Stimulated activated memory B cell treated with anti-CD40 and anti-IgM and Interleukin-4, amounts not matched to agents 10 μg/mL and 1 μg/mL and 100 μg/mL, for 72 hours (primary cell): ENCODE data around the gene ZBTB7C.

Experiments
- ATAC-seq: fragments of 150-1000 bp; cut with Tn5 transposase; 2 replicates; pipeline ENCODE4 v1.10.0; 2021
- H3K27ac Mint-ChIP-seq: one replicate; pipeline ENCODE4 v1.8.0; 2022; ENCODE audit warnings: mild to moderate bottlenecking, mixed read lengths
- H3K27me3 Mint-ChIP-seq: one replicate; pipeline ENCODE4 v1.8.0; 2022; ENCODE audit warnings: mixed read lengths
- H3K36me3 Mint-ChIP-seq: one replicate; pipeline ENCODE4 v1.8.0; 2022; ENCODE audit warnings: mixed read lengths
- H3K4me1 Mint-ChIP-seq: one replicate; pipeline ENCODE4 v1.8.0; 2022; ENCODE audit warnings: mixed read lengths
- H3K4me3 Mint-ChIP-seq: one replicate; pipeline ENCODE4 v1.8.0; 2022; ENCODE audit warnings: mild to moderate bottlenecking, moderate library complexity, mixed read lengths
- H3K9me3 Mint-ChIP-seq: one replicate; pipeline ENCODE4 v1.8.0; 2022; ENCODE audit warnings: mixed read lengths

ZBTB7C gene

DNA sequence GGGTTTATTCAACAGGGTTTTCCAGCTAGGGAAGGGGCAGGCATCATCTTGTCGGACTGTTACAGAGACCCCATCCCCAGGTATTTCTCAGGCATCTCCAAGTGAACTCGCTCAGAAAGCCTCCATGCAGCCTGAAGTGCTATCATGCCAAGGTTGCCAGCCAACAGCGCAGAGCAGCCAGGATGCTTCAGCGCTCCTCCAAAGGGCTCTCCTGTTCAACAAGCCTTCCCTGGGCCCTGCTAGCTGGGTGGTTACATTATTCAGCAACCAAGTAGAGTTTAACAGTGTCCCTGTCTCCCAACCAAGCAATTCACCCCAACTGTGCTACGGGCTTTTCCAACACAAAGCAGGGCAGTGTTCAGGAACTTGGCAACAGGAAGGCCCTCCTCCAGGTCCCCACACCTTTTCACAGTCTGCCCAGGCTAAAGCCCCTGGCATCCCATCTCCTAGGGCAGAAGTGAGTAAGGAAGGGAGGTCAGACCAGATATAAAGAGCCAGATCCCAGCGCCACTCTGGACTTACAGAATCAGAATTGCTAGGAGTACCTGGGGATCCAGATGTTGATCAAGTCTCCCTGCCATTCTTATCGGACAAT, 52.9 kb downstream of the ZBTB7C start:
- ATAC-seq = no peak
- H3K4me3 Mint-ChIP-seq = no peak overlapping the region
- no peak overlapping the region for H3K27ac Mint-ChIP-seq
- peaks cover 29% of the 10 kb centered on the region for H3K27me3 Mint-ChIP-seq
- H3K36me3 Mint-ChIP-seq = no peaks in the 10 kb centered on the region
- no peaks in the 10 kb centered on the region for H3K4me1 Mint-ChIP-seq
- peaks cover 3% of the 10 kb centered on the region for H3K9me3 Mint-ChIP-seq

DNA sequence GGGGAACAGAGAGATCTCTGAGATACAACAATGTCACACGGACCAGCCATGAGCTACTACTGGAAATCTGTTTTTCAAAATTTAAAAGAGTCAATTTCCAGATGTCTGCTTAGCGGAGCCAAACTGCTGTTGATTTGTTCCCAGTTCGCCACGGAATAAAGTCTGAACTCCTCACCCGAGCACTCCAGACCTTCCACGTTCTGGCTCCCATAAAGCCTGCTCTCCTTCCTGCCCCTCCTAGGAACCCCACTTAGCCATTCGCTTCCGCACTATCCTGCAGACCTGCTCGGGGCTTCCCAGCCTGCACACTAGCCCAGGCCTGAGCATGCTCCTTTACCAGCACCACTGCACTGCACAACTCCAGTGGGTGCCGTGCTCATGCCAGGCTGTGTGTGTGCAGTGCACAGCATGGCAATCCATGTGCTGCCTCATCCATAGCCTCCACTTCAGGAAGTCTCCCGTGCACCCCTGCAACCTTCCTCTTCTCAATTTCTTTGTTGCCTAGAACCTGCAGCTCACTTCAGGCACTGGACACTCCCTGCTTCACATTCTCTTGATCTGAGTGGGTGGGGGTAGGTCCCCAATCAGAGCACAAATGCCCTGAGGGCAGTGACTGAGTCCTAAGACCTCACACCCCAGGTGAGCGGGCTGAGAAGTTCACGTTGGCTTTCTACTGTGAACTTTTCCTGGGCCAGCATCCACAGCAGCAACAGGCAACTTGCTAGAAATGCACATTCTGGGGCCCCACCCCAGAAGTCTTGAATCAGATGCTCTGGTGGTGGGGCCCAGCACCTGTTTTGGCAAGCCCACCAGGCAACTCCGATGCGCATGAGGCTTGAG, 53.7 kb downstream of the ZBTB7C start:
- H3K4me1 Mint-ChIP-seq = no peaks in the 10 kb centered on the region
- H3K27ac Mint-ChIP-seq = no peak overlapping the region
- peaks cover 28% of the 10 kb centered on the region for H3K27me3 Mint-ChIP-seq
- H3K36me3 Mint-ChIP-seq = no peaks in the 10 kb centered on the region
- H3K4me3 Mint-ChIP-seq = no peak overlapping the region
- no peak for ATAC-seq
- peaks cover 3% of the 10 kb centered on the region for H3K9me3 Mint-ChIP-seq

DNA sequence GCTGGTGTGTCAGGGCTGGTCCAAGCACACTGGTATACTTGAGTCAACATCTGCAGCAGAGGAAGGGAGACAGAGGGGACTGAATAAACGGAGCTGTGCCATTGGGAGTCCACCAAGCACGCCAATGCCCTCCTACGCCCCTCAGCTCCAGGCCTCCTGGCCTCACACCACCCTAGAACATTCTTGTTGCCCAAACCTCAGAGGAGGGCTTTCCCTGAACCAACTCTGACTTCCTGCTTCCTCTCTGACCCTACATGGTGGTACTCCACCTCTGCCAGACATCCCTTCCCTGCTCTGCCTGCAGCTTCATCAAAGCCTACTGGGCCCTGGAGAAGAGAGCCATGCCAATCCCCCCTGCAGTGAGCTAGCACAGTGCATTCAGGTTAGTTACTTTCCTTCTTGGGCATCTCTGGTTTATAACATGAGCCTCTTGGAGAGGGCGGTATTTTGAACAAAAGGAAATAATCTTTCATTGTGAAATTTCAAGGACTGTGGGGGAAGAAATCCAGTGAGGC, 54.4 kb downstream of the ZBTB7C start:
- peaks cover 28% of the 10 kb centered on the region for H3K27me3 Mint-ChIP-seq
- H3K4me1 Mint-ChIP-seq = no peaks in the 10 kb centered on the region
- peaks cover 3% of the 10 kb centered on the region for H3K9me3 Mint-ChIP-seq
- H3K4me3 Mint-ChIP-seq = no peak overlapping the region
- no peaks in the 10 kb centered on the region for H3K36me3 Mint-ChIP-seq
- ATAC-seq = no peak
- H3K27ac Mint-ChIP-seq = no peak overlapping the region

DNA sequence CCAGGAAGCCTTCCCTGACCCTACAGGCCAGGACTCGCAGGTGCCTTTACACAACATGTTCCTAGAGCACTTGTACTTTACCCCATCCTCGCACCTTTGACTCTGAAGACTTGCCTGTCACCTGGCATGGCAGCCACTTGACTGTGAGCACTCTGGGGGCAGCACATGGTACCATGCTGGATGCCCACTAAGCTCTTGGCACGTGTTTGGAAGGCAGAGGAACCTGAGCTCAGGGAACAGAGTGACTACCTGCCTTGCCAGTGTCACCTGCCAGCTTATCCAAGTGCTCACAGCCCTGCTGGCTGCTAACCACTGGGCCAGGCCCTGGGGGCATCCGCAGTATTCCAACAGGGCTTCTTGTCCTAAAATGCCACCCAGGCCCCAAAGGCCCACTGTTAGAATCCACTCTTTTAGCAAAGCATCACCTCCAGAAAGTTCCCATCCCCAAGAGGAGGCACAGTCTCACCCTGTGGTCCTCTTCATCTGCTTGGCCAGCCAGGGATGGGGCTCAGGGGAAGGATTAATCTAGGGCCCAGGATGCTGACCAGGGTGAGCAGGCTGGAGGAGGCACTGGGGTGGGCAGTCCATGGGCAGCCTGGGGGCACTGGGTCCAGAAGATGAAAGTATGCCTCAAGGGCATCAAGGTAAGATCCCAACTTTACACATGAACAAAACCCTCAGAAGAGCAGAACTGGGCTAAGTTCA, 57.0 kb downstream of the ZBTB7C start:
- Mint-ChIP-seq H3K9me3 (no peaks in the 10 kb centered on the region), H3K27ac (no peak overlapping the region), H3K4me1 (no peaks in the 10 kb centered on the region), H3K36me3 (no peaks in the 10 kb centered on the region), H3K4me3 (no peak overlapping the region), H3K27me3 (peaks cover 40% of the 10 kb centered on the region)
- ATAC-seq = no peak

DNA sequence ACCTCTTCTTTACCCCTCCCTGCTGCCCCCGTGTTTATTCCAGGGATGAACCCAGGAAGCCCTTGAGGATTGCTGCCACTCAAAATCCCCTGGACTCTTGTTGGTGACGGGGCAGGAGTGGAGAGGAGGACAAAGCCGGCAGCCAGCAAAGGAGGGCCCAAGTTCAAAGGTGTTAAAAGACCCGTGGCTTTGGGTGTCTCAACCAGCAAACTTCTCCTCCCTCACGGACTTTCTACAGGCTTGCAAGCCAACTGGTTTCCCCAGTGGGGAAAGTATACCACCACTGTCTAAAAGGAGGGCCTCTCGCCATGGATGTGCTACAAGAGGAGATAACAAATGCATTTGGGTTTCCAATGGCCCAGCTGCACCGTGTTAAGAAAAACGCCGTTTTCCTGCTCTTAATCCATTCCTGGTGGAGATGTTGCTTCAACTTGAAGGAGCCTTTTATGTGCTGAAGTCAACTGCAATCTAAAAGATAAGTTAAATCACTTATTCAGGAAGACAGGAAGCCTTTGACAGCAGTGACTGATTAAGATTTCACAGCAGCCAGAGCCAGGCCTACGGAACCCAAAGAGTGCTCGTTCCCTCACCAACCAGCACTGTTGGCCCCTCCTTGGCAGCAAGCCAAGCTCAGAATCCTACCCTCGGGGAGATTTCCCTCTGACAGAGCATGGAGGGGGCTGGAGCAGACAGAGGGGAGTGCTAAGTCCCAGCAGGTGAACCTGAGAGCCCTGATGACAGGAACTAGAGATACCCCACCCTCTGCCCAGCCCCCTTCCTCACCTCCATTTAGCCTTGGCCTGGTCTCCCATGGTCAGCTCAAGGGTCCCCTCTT, 57.8 kb downstream of the ZBTB7C start:
- H3K27ac Mint-ChIP-seq = no peak overlapping the region

DNA sequence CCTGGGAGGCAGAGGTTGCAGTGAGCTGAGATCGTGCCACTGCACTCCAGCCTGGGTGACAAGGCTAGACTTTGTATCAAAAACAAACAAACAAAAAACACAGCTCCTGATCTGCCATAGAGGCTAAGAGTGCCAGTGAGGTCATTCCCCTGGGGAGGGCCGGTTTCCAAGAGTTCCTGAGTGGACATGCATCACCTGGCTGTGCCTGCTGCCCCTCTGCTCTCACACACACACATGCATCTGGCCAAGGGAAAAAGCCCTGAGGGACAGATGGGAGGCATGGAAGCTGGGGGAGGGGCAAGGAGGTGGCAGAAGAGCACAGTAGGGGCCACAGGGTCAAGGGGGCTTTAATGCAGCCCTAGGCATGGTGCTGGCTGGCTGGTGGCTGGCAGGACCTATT, 60.4 kb downstream of the ZBTB7C start:
- H3K27ac Mint-ChIP-seq = no peak overlapping the region

More for the DNA sequence above, 57.8 kb downstream of the ZBTB7C start:
- Mint-ChIP-seq H3K36me3 (no peaks in the 10 kb centered on the region), H3K9me3 (no peaks in the 10 kb centered on the region), H3K4me3 (no peak overlapping the region), H3K4me1 (no peaks in the 10 kb centered on the region), H3K27me3 (peaks cover 43% of the 10 kb centered on the region)
- no peak for ATAC-seq

DNA sequence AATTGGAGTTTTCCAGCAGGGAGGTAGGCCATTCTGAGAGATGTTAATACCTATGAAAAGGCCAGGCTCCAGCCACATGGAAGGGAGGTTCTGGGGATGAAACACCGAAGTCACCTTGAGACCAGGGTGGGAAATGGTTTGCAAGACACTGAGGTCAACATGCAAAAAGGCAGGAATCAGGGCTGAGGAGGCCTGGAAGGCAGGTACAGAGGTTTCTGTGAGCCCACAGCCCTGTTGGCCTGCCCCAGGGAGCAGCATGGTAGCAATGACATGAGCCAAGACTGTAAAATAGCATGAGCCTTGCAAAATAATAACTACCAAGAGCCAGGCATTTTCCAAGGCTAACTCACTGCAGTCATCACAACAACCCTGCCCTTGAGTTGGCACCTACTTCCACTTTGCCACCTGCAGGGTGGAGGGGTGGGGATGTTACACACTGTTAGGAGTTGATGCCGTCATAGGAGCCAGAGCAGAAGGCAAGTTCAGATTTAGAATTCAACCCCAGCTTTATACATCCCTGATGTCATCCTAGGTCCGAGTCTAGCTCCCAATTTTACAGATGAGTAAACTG, 61.3 kb downstream of the ZBTB7C start:
- no peaks in the 10 kb centered on the region for H3K9me3 Mint-ChIP-seq
- H3K27ac Mint-ChIP-seq = no peak overlapping the region

More for the DNA sequence above, 60.4 kb downstream of the ZBTB7C start:
- Mint-ChIP-seq H3K9me3 (no peaks in the 10 kb centered on the region), H3K36me3 (no peaks in the 10 kb centered on the region), H3K4me3 (no peak overlapping the region), H3K27me3 (peaks cover 34% of the 10 kb centered on the region), H3K4me1 (no peaks in the 10 kb centered on the region)
- ATAC-seq = no peak

DNA sequence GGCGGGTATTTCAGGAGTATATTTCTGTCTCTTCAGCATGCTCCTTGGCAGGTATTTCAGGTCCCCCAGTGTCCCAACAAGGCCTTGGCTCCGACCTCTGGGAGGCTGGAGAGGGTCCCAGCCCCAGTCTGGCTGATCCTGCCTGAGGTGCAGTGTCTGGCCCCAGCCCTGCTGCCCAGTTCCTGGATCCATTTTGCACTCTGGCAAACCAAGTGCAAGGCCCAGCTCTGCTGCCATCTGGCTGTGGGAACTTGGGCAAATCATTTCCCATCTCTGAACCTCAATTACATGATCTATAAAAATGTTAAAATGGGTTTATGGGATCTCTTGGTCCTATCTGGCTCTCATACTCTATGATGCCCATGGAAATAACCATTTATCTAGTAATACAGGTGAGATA, 63.6 kb downstream of the ZBTB7C start:
- Mint-ChIP-seq H3K36me3 (no peaks in the 10 kb centered on the region), H3K27me3 (peaks cover 29% of the 10 kb centered on the region), H3K9me3 (no peaks in the 10 kb centered on the region), H3K4me3 (no peak overlapping the region), H3K27ac (no peak overlapping the region), H3K4me1 (no peaks in the 10 kb centered on the region)
- ATAC-seq = no peak

More for the DNA sequence above, 61.3 kb downstream of the ZBTB7C start:
- H3K36me3 Mint-ChIP-seq = no peaks in the 10 kb centered on the region
- ATAC-seq = no peak
- H3K27me3 Mint-ChIP-seq = peaks cover 34% of the 10 kb centered on the region
- H3K4me1 Mint-ChIP-seq = no peaks in the 10 kb centered on the region
- H3K4me3 Mint-ChIP-seq = no peak overlapping the region

DNA sequence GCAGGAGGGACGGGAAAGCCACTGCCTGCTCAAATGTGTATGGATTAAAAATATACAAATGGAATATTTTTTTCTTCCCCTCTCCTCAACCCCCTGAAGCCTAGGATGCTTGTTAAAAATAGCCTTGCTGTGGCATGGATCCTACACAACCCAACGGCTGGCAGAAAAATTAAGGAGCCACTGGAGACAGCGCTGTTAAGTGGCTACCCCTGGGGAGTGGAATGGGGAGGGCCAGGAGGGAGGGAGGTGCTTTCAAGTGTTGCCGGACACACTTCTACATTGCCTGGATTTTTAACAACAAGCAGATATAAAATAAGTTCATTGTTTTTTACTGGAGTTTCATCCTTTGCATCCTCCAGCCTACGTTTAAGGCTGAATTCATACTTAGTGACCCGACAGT, 66.6 kb downstream of the ZBTB7C start:
- Mint-ChIP-seq H3K4me3 (no peak overlapping the region), H3K27me3 (peaks cover 7% of the 10 kb centered on the region), H3K27ac (no peak overlapping the region), H3K9me3 (no peaks in the 10 kb centered on the region), H3K36me3 (no peaks in the 10 kb centered on the region), H3K4me1 (no peaks in the 10 kb centered on the region)
- ATAC-seq = no peak

DNA sequence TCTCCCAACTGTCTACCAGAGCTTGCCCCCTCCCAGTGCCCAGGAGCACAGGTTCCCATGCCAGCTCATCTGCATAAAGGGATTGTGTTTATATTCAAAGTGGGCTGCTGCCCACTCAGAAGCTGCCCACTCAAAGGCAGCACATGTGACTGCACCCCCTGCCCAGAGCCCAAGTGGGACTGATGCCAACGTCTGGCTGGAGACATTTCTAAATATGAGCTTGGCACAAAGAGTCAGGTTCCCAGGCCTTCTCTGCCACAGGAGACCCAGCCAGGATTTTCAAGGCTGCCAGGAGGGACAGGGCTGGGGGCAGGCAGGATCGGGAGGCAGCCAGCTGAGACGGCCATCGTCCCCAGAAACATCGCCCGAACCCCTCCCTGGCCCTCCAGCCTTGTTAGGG, 67.1 kb downstream of the ZBTB7C start:
- no peaks in the 10 kb centered on the region for H3K4me1 Mint-ChIP-seq
- no peak overlapping the region for H3K4me3 Mint-ChIP-seq
- H3K9me3 Mint-ChIP-seq = no peaks in the 10 kb centered on the region
- H3K27me3 Mint-ChIP-seq = peaks cover 2% of the 10 kb centered on the region
- no peak overlapping the region for H3K27ac Mint-ChIP-seq
- H3K36me3 Mint-ChIP-seq = no peaks in the 10 kb centered on the region
- no peak for ATAC-seq

DNA sequence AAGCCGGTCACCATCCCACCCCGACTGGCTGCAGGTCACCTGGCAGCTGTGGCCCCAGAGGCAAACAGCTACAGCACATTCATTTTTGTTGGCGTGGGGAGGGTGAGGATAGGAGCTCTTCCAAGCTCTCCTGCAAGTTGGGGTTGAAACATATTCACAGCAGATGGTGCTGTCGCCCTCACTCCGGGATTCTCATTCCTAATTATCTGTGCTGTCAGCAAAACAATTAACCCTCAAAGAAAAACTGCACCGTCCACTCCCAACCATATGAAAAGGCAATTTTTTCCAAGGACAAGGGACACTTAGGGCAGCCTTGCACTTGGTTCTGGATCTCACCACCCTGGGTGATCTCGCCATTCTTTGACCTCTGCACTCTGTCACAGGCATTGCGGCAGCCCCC, 68.6 kb downstream of the ZBTB7C start:
- no peaks in the 10 kb centered on the region for H3K36me3 Mint-ChIP-seq
- no peak for ATAC-seq
- H3K27me3 Mint-ChIP-seq = no peaks in the 10 kb centered on the region
- H3K4me1 Mint-ChIP-seq = no peaks in the 10 kb centered on the region
- no peaks in the 10 kb centered on the region for H3K9me3 Mint-ChIP-seq
- H3K4me3 Mint-ChIP-seq = no peak overlapping the region
- H3K27ac Mint-ChIP-seq = no peak overlapping the region

DNA sequence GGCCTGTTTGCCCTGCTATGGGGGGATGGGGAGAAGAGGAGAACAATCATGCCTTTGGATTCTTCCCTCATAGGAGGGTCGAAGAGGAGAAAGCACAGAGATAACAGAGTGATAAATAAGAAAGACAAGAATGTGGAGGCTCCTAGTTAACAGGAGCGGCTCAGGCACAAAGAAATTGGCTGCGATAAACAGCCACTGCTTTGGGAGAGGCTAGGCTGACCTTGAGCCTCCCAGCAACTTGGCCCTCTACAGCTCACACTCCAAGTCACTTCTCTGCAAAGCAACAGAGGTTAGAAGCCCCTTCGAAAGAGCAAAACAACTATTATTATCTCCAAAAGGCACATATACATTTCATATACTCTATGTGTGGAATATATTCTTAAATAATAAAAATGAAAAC, 69.5 kb downstream of the ZBTB7C start:
- ATAC-seq = no peak
- Mint-ChIP-seq H3K27ac (no peak overlapping the region), H3K4me3 (no peak overlapping the region), H3K9me3 (no peaks in the 10 kb centered on the region), H3K4me1 (no peaks in the 10 kb centered on the region), H3K36me3 (no peaks in the 10 kb centered on the region), H3K27me3 (no peaks in the 10 kb centered on the region)

DNA sequence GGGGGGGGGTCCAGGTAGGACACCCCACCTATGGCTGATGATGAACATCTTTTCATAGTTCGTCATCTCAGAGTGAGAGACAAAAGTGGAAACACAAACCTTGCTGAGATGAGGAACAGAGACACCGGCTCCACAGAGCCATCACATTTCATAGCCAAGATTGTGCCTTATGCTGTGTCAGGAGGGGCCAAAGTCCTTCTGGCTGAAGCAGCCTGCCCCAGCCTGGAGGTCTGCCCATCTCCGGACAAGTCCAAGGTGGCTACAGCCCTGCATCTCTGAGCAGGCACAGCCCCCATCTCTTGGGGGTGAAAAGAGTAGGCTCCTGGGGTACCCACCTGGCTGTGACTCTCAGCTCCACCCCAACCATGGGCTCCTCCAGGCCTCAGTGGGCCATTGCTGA, 70.3 kb downstream of the ZBTB7C start:
- H3K27ac Mint-ChIP-seq = no peak overlapping the region
- H3K9me3 Mint-ChIP-seq = no peaks in the 10 kb centered on the region
- no peak for ATAC-seq
- peaks cover 7% of the 10 kb centered on the region for H3K27me3 Mint-ChIP-seq
- no peak overlapping the region for H3K4me3 Mint-ChIP-seq
- H3K36me3 Mint-ChIP-seq = no peaks in the 10 kb centered on the region
- no peaks in the 10 kb centered on the region for H3K4me1 Mint-ChIP-seq

DNA sequence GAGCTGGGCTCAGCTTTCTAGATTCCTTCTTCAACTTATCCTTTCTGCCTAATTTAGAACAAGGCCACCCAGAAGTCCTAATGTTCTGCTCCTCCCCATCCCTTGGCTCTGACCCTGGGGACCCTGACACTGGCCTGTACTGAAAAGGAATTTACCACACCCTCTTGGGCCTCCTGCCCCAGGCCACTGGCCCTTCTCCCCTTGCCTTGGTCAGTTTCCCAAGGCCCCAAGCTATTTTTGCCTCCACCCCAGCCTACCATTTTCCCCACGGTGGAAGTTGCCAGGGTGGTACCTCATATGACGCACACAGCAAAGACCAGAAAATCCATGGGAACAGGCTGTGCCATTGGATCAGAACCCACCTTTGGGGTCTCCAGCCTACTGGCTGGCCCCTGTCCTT, 72.1 kb downstream of the ZBTB7C start:
- ATAC-seq = no peak
- Mint-ChIP-seq H3K9me3 (no peaks in the 10 kb centered on the region), H3K4me3 (no peak overlapping the region), H3K36me3 (no peaks in the 10 kb centered on the region), H3K4me1 (no peaks in the 10 kb centered on the region), H3K27ac (no peak overlapping the region), H3K27me3 (peaks cover 12% of the 10 kb centered on the region)

DNA sequence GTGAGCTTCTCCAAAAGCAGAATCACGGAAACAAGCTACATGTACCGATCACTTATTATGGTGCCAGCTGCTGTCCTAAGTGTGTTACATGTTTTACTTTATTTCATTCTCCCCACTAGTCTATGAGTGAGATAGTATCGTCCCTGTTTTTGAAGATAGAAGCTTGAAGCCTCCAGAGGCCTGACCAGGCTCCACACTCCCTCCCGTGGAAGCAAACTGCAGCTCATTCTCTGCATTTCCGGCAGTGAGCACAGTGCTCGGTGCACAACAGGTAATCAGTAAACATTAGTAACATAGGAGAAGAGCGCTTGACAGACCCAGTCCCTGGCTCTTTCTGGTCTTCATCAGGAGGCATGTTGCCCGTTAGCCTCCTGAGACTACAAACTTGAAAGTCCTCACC, 72.9 kb downstream of the ZBTB7C start:
- Mint-ChIP-seq H3K27ac (no peak overlapping the region), H3K4me1 (no peaks in the 10 kb centered on the region), H3K4me3 (no peak overlapping the region), H3K9me3 (no peaks in the 10 kb centered on the region), H3K36me3 (no peaks in the 10 kb centered on the region), H3K27me3 (peaks cover 12% of the 10 kb centered on the region)
- no peak for ATAC-seq
